ENCODE measurements around the gene DERA.
"Not testable (repeated sequence)": the region's sequence is repeated elsewhere in the genome, so short reads cannot be mapped to it uniquely, and the experiment has no call there.

Gene DERA

GRCh38 chr12:15910468-15910863 lies 666 bp upstream of the DERA start:
- DNase-seq = no peak

GRCh38 chr12:15911931-15912330 lies 799 bp downstream of the DERA start:
- not testable (repeated sequence) for DNase-seq

- not testable (repeated sequence) for DNase-seq
These were observed 3.0 kb downstream of the DERA start for GRCh38 chr12:15914131-15914530.

GRCh38 chr12:15918066-15918465 lies 6.9 kb downstream of the DERA start:
- no peak for DNase-seq

GRCh38 chr12:15919418-15919817 lies 8.3 kb downstream of the DERA start:
- no peak for DNase-seq

- no peak for DNase-seq
These were observed 13.8 kb downstream of the DERA start for GRCh38 chr12:15924956-15925355.

GRCh38 chr12:15928346-15928745 lies 17.2 kb downstream of the DERA start:
- DNase-seq = no peak

- DNase-seq = peak; percentile 12
These were observed 17.9 kb downstream of the DERA start for GRCh38 chr12:15928870-15929571.

- DNase-seq = no peak
These were observed 20.5 kb downstream of the DERA start for GRCh38 chr12:15931590-15932053.

GRCh38 chr12:15932327-15932726 lies 21.2 kb downstream of the DERA start:
- no peak for DNase-seq

GRCh38 chr12:15932971-15933370 lies 21.8 kb downstream of the DERA start:
- no peak for DNase-seq

- no peak for DNase-seq
These were observed 22.6 kb downstream of the DERA start for GRCh38 chr12:15933751-15934150.

GRCh38 chr12:15936751-15937150 lies 25.6 kb downstream of the DERA start:
- no peak for DNase-seq

GRCh38 chr12:15937902-15938301 lies 26.8 kb downstream of the DERA start:
- DNase-seq = no peak

- DNase-seq = no peak
These were observed 28.0 kb downstream of the DERA start for GRCh38 chr12:15939111-15939510.

GRCh38 chr12:15942475-15942874 lies 31.3 kb downstream of the DERA start:
- DNase-seq = no peak

- not testable (repeated sequence) for DNase-seq
These were observed 32.4 kb downstream of the DERA start for GRCh38 chr12:15943519-15943918.

- DNase-seq = not testable (repeated sequence)
These were observed 37.3 kb downstream of the DERA start for GRCh38 chr12:15948461-15948860.

- DNase-seq = no peak
These were observed 44.1 kb downstream of the DERA start for GRCh38 chr12:15955281-15955680.

- no peak for DNase-seq
These were observed 44.9 kb downstream of the DERA start for GRCh38 chr12:15956010-15956409.

GRCh38 chr12:15956413-15957185 lies 45.5 kb downstream of the DERA start:
- DNase-seq = no peak

- no peak for DNase-seq
These were observed 51.6 kb downstream of the DERA start for GRCh38 chr12:15962760-15963159.

GRCh38 chr12:15963271-15963670 lies 52.1 kb downstream of the DERA start:
- no peak for DNase-seq

GRCh38 chr12:15966426-15966825 lies 55.3 kb downstream of the DERA start:
- DNase-seq = no peak
